Measurements from ENCODE around the gene H3-3A.
A peak's percentile ranks its signal among the peaks of the same experiment; 100 is the strongest.

Gene H3-3A

DNA sequence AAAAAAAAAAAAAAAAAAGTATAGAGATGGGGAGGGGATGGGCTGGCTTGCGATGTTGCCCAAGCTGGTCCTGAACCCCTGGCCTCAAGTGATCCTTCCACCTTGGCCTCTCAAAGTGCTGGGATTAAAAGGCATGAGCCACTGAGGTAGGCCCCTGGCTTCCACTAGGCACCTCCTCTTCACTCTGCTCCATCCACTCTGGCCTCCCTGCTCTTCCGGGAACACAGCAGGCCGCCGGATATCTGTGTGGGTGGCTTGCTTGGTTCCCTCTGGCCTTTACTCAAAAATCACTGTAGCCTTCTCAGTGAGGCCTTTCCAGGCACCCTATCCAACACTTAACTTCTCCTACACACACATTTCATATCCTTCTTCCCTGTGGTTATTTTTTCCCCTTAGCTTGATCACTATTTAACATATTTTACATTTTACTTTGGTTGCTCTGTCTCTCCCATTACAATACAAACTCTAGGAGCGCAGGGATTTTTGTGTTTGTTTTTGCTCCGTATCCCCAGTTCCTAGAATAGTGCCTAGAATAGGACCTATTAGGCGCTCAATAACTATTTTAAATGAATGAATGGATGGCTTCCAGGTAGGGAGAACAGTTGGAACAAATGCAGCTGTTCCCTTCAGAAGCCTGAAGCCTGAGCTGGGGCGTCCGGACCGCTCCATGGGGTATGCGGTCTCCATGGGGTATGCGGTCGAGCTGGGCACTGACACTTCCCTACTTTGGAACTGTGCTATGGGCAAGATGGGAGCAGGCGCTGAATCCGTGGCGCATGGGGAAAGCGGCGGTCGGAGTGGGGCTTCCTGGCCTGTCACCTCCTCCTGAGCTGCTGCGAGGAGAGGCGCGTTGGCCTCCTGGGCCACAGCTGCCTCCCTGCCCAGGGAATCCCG is 46.7 kb downstream of the H3-3A start:
- no peak for TF ChIP-seq SUZ12 (IDR thresholded peaks at IDR 0.05; ENCODE audit: extremely low read depth, insufficient read depth, insufficient read length)
- Histone ChIP-seq H3K9me3 (ENCODE audit: insufficient read depth, low read length) (no peaks in the 10 kb centered on the region), H3K4me1 (ENCODE audit: insufficient read depth, insufficient read length) (peaks cover 10% of the 10 kb centered on the region), H3K27me3 (ENCODE audit: insufficient read depth, insufficient read length) (peaks cover 16% of the 10 kb centered on the region), H3K36me3 (ENCODE audit: insufficient read depth, insufficient read length, low read length) (no peaks in the 10 kb centered on the region), H3K9ac (ENCODE audit: insufficient read length, low read depth) (peak overlapping the region; percentile 59), H3K4me3 (ENCODE audit: insufficient read length, low read depth) (peak overlapping the region; percentile 67)
- DNase-seq (ENCODE audit: low read depth, low spot score), result no peak

DNA sequence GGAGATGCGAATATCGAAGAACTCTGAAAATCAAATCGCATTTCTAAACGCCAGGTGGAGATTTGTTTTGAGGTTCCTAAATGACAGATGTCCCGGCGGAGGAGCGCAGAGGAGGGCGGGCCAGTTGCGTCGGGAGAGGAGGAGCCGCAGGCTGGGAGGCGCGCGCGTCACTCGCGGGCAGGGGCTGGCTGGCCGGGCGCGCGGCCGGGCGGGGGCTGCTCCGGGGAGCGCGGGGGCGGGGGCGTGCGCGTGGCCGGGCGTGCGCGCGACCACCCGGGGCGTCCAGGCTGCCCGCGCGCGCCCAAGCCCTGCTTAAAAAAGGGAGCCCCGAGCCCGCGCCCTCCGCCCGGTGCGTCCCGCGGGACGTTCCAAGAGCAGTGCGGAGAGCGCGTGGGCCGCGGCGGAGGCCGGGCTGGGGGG is 47.3 kb downstream of the H3-3A start:
- Histone ChIP-seq H3K4me1 (ENCODE audit: insufficient read depth, insufficient read length) (peaks cover 10% of the 10 kb centered on the region), H3K4me3 (ENCODE audit: insufficient read length, low read depth) (peak overlapping the region; percentile 67), H3K36me3 (ENCODE audit: insufficient read depth, insufficient read length, low read length) (no peaks in the 10 kb centered on the region), H3K9ac (ENCODE audit: insufficient read length, low read depth) (peak overlapping the region; percentile 81), H3K9me3 (ENCODE audit: insufficient read depth, low read length) (no peaks in the 10 kb centered on the region), H3K27me3 (ENCODE audit: insufficient read depth, insufficient read length) (peaks cover 16% of the 10 kb centered on the region)
- DNase-seq (ENCODE audit: low read depth, low spot score), result no peak
- TF ChIP-seq ZNF274 (IDR thresholded peaks at IDR 0.05; ENCODE audit: low read depth, low read length), result no peak
- no peak for TF ChIP-seq SUZ12 (IDR thresholded peaks at IDR 0.05; ENCODE audit: extremely low read depth, insufficient read depth, insufficient read length)
- TF ChIP-seq YY1 (IDR thresholded peaks at IDR 0.05; ENCODE audit: insufficient read depth, insufficient read length), result no peak

DNA sequence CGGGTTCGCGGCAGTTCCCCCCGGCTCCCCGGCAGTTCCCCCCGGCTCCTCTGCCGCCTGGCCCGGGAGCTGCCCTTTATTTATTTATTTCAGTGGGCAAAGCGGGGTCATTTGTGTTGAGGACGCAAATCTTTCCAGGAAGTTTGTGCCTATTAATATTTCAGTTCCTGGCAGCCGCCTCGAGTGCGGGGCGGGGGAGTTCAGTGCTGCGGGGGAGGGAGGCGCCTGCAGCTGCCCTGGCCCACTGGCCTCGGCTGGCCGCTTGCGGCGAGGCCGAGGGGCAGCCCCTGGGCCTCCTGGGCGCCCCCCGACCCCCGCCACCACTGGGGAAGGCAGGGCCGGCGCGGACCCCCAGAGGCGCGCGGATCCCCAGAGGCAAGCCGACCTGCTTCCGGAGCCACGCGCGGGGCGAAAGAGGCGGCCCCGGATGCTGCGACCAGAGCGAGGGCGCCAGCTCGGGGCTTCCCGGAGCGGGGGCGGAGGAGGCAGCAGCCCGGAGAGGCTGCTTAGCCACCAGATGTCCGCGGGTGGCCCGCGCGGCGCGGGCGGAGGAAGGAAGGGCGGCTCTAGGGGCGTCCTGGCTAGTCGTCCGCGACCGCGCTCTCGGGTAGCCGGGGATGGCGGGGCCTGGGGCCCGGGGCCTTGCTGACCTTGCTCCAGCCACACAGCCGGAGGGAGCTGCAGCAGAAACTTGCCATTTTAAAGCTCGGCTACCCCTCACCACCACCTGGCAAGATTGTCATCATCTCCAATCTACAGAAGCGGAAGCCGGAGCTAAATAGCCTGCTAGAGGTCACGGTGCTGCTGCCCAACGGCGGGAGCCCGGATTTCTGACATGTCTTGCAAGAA is 48.0 kb downstream of the H3-3A start:
- no peaks in the 10 kb centered on the region for H3K36me3 ChIP-seq (ENCODE audit: insufficient read depth, insufficient read length, low read length)
- DNase-seq (ENCODE audit: low read depth, low spot score), result no peak
- H3K4me3 ChIP-seq (ENCODE audit: insufficient read length, low read depth), result peak overlapping the region; percentile 55
- H3K9ac ChIP-seq (ENCODE audit: insufficient read length, low read depth), result peak overlapping the region; percentile 81
- peaks cover 10% of the 10 kb centered on the region for H3K4me1 ChIP-seq (ENCODE audit: insufficient read depth, insufficient read length)
- TF ChIP-seq ZNF274 (IDR thresholded peaks at IDR 0.05; ENCODE audit: low read depth, low read length) (no peak), YY1 (IDR thresholded peaks at IDR 0.05; ENCODE audit: insufficient read depth, insufficient read length) (no peak), SUZ12 (IDR thresholded peaks at IDR 0.05; ENCODE audit: extremely low read depth, insufficient read depth, insufficient read length) (no peak)
- H3K9me3 ChIP-seq (ENCODE audit: insufficient read depth, low read length), result no peaks in the 10 kb centered on the region
- H3K27me3 ChIP-seq (ENCODE audit: insufficient read depth, insufficient read length), result peaks cover 16% of the 10 kb centered on the region

DNA sequence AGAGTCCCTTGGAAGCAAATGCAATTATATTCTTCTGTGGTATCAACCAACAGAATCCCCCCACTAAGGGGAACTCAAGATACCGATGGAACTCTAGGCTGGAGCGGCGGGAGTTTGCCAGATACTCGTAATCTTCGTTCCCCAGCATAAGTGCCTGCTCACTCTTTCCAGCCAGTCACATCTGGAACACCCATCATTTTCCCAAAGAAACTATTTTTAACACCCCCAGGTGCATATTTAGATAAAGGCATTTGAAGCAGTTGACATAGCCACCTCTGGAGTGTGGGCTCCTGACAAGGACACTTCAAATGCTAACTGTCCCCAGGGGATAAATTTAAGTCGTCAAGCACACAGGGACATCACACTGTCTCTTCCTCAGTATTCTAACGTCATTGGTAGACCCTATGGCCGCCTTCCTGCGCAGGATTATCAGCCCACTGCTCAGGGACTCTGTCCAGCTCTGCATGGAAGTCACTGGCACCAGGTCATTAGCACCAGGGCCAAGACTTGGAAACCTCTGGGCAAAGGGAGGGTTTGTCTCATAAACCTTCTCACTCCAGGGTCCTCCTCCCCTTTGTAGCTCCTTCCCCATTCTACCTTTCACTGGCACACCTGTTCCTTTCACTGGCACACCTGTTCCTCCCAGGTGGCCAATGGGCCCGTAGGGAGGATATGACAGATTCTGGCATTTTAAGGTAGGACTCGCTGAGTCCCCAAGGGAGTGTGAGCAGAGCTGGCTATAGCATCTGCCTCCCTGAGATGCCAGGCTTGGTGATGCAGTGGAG is 48.8 kb downstream of the H3-3A start:
- peaks cover 4% of the 10 kb centered on the region; the same call in 1 of the 2 replicates for H3K9me3 ChIP-seq (ENCODE audit: insufficient read depth, low read length)
- H3K27me3 ChIP-seq (ENCODE audit: insufficient read depth, insufficient read length), result peaks cover 16% of the 10 kb centered on the region
- H3K4me1 ChIP-seq (ENCODE audit: insufficient read depth, insufficient read length), result peaks cover 10% of the 10 kb centered on the region
- TF ChIP-seq YY1 (IDR thresholded peaks at IDR 0.05; ENCODE audit: insufficient read depth, insufficient read length), result no peak
- TF ChIP-seq SUZ12 (IDR thresholded peaks at IDR 0.05; ENCODE audit: extremely low read depth, insufficient read depth, insufficient read length), result no peak
- no peak for TF ChIP-seq ZNF274 (IDR thresholded peaks at IDR 0.05; ENCODE audit: low read depth, low read length)
- H3K9ac ChIP-seq (ENCODE audit: insufficient read length, low read depth), result peak overlapping the region; percentile 81
- H3K36me3 ChIP-seq (ENCODE audit: insufficient read depth, insufficient read length, low read length), result no peaks in the 10 kb centered on the region
- no peak for DNase-seq (ENCODE audit: low read depth, low spot score)
- H3K4me3 ChIP-seq (ENCODE audit: insufficient read length, low read depth), result peak overlapping the region; percentile 55

DNA sequence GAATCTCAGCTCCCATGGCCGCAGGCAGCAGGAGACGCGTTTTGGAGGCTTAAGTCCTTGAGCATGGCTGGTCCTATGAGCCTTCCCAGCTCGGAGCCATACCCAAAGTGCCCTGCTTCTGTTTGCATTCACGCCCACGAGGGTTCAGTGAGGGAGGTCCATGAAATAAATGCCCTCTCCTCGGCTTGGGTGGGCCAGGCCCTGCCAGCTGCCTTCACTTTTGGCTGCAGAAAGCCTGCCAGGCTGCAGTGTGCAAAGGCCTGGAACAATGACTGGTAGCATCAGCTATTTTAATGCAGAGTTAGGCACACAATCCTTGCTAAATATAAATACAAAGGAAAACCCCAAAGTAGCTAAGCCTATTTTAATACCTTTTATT is 49.4 kb downstream of the H3-3A start:
- Histone ChIP-seq H3K36me3 (ENCODE audit: insufficient read depth, insufficient read length, low read length) (no peaks in the 10 kb centered on the region), H3K9me3 (ENCODE audit: insufficient read depth, low read length) (peaks cover 5% of the 10 kb centered on the region; the same call in 1 of the 2 replicates), H3K4me1 (ENCODE audit: insufficient read depth, insufficient read length) (peaks cover 10% of the 10 kb centered on the region), H3K9ac (ENCODE audit: insufficient read length, low read depth) (no peak overlapping the region), H3K4me3 (ENCODE audit: insufficient read length, low read depth) (no peak overlapping the region), H3K27me3 (ENCODE audit: insufficient read depth, insufficient read length) (peaks cover 16% of the 10 kb centered on the region)
- DNase-seq (ENCODE audit: low read depth, low spot score), result no peak
- TF ChIP-seq YY1 (IDR thresholded peaks at IDR 0.05; ENCODE audit: insufficient read depth, insufficient read length) (no peak), SUZ12 (IDR thresholded peaks at IDR 0.05; ENCODE audit: extremely low read depth, insufficient read depth, insufficient read length) (no peak), ZNF274 (IDR thresholded peaks at IDR 0.05; ENCODE audit: low read depth, low read length) (no peak)

DNA sequence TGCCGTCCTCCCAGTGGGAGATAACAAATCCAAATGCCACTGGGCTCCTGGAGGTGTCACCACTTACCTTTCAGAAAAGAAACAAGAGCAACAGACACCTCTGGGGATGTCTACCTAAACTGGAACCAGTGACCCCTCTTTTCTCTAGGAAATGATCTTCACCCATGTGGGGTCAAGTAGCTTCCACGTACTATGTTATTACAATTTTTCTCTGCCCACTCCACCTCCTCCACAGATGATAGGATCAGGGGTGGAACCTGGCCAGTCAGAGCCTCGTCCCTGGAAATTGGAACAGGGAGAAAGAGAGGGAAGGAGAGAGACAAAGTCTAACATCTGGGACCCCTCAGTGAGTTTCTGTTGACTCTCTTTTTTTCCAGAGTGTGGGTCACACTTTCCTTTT is 50.1 kb downstream of the H3-3A start:
- H3K9ac ChIP-seq (ENCODE audit: insufficient read length, low read depth), result no peak overlapping the region
- no peak for DNase-seq (ENCODE audit: low read depth, low spot score)
- peaks cover 16% of the 10 kb centered on the region for H3K27me3 ChIP-seq (ENCODE audit: insufficient read depth, insufficient read length)
- no peak for TF ChIP-seq ZNF274 (IDR thresholded peaks at IDR 0.05; ENCODE audit: low read depth, low read length)
- no peak for TF ChIP-seq YY1 (IDR thresholded peaks at IDR 0.05; ENCODE audit: insufficient read depth, insufficient read length)
- TF ChIP-seq SUZ12 (IDR thresholded peaks at IDR 0.05; ENCODE audit: extremely low read depth, insufficient read depth, insufficient read length), result no peak
- H3K4me1 ChIP-seq (ENCODE audit: insufficient read depth, insufficient read length), result peaks cover 8% of the 10 kb centered on the region
- H3K9me3 ChIP-seq (ENCODE audit: insufficient read depth, low read length), result peaks cover 5% of the 10 kb centered on the region; the same call in 1 of the 2 replicates
- H3K4me3 ChIP-seq (ENCODE audit: insufficient read length, low read depth), result no peak overlapping the region
- H3K36me3 ChIP-seq (ENCODE audit: insufficient read depth, insufficient read length, low read length), result no peaks in the 10 kb centered on the region
